AG04450 (cell line): ENCODE measurements around the gene NOS3. TPM values are rescaled to one million over a fixed set of nuclear protein-coding genes. Genes with fewer than 3 reads are reported as not detected.

Experiments
- CTCF ChIA-PET: fragments of 300-600, 350-600 bp; formaldehyde crosslinking; extraction: SDS; loops from one replicate; lab custom pipeline; 2022; ENCODE audit warnings: antibody characterized with exemption, inconsistent platforms; lab: Charles Lee
- POLR2A ChIA-PET: fragments of 350-600 bp; formaldehyde crosslinking; extraction: SDS; loops from one replicate; lab custom pipeline; 2021; ENCODE audit warnings: antibody characterized with exemption, inconsistent platforms; lab: Yijun Ruan, JAX
- DNase-seq: peaks from one replicate; pipeline ENCODE4 v3.0.0-alpha.2; 2011; ENCODE audit warnings: low read depth, low spot score
- H3K27ac ChIP-seq: one replicate; pipeline ENCODE4 v1.5.1; 2012; ENCODE audit warnings: low read depth, low read length, control low read depth
- H3K27me3 ChIP-seq: one replicate; pipeline ENCODE4 v1.6.0; 2012; ENCODE audit warnings: low read length; ENCODE audit not compliant: control insufficient read depth, insufficient read depth
- H3K4me3 ChIP-seq: 2 replicates; pipeline ENCODE4 v1.5.1; 2011; ENCODE audit warnings: mild to moderate bottlenecking, low read depth, low read length, control low read depth
- H3K9me3 ChIP-seq: 2 replicates; pipeline ENCODE4 v1.5.1; 2012; ENCODE audit warnings: low read length; ENCODE audit not compliant: control insufficient read depth, insufficient read depth
- polyA plus RNA-seq: library from polyadenylated mRNA; depleted of rRNA; stranded (reverse); fragments of >200 nt; gene quantifications from 2 replicates; pipeline ENCODE4 v1.2.3, GENCODE V29; 2011
- TF ChIP-seq, protein P1 (sequence below): IDR thresholded peaks from 2 replicates; pipeline ENCODE4 v1.5.1; 2011; ENCODE audit warnings: low read depth, low read length, control low read depth, inconsistent platforms

Gene NOS3
- polyA plus RNA-seq, 1 experiment: 0.60 TPM

- DNase-seq: no peak
- peaks cover 56% of the 10 kb centered on the region for H3K27me3 ChIP-seq
- no peak overlapping the region for H3K4me3 ChIP-seq
- ChIA-PET CTCF (interaction anchor here (1.0 to 2.5 kb wide), 5 partner anchors 9 to 131 kb away, joined by 3 to 8 read pairs (median 5); no protein-coding TSS in a partner anchor), POLR2A (interaction anchor here (1.2 kb wide), 1 partner anchor 10 kb away, joined by 4 read pairs; no protein-coding TSS in a partner anchor)
- H3K27ac ChIP-seq: no peak overlapping the region
- TF ChIP-seq, protein P1, sequence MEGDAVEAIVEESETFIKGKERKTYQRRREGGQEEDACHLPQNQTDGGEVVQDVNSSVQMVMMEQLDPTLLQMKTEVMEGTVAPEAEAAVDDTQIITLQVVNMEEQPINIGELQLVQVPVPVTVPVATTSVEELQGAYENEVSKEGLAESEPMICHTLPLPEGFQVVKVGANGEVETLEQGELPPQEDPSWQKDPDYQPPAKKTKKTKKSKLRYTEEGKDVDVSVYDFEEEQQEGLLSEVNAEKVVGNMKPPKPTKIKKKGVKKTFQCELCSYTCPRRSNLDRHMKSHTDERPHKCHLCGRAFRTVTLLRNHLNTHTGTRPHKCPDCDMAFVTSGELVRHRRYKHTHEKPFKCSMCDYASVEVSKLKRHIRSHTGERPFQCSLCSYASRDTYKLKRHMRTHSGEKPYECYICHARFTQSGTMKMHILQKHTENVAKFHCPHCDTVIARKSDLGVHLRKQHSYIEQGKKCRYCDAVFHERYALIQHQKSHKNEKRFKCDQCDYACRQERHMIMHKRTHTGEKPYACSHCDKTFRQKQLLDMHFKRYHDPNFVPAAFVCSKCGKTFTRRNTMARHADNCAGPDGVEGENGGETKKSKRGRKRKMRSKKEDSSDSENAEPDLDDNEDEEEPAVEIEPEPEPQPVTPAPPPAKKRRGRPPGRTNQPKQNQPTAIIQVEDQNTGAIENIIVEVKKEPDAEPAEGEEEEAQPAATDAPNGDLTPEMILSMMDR: no peak
- H3K9me3 ChIP-seq: no peaks in the 10 kb centered on the region
Measured at GRCh38 chr7:150979713-150980390, 11.0 kb upstream of the NOS3 start.

GRCh38 chr7:150980663-150981062 is 10.2 kb upstream of the NOS3 start:
- CTCF ChIA-PET: interaction anchor here (0.6 to 2.5 kb wide), 7 partner anchors 8 to 197 kb away, joined by 3 to 10 read pairs (median 5); partner anchors contain the start of gene NOS3
- POLR2A ChIA-PET: interaction anchor here (0.6 kb wide), 1 partner anchor 302 kb away, joined by 4 read pairs; no protein-coding TSS in a partner anchor
- Histone ChIP-seq H3K4me3 (no peak overlapping the region), H3K27ac (no peak overlapping the region), H3K9me3 (no peaks in the 10 kb centered on the region), H3K27me3 (peaks cover 50% of the 10 kb centered on the region)
- TF ChIP-seq, protein P1: no peak
- DNase-seq: no peak

GRCh38 chr7:150981644-150982043 is 9.2 kb upstream of the NOS3 start:
- H3K9me3 ChIP-seq: no peaks in the 10 kb centered on the region
- H3K27me3 ChIP-seq: peaks cover 43% of the 10 kb centered on the region
- no peak overlapping the region for H3K4me3 ChIP-seq
- CTCF ChIA-PET: no interaction called here
- POLR2A ChIA-PET: no interaction called here
- no peak for DNase-seq
- no peak overlapping the region for H3K27ac ChIP-seq
- TF ChIP-seq, protein P1: no peak

DNA sequence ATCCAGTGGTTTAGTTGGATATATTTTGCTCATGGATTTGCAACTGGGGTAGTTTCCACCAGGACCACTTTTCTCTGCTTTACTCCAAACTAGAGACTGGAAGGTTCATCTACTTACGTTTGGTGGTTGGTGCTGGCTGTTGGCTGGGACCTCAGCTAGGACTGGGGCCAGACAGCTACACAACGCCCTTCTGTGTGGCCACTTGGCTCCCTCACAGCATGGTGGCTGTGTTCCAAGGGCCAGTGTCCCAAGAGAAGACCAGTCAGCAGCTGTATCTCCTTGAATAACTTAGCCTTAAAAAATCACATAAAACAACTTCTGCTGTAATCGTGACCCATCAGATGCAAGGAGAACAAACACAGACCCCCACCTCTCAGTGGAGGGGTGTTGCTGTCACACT is 8.5 kb upstream of the NOS3 start:
- H3K9me3 ChIP-seq: no peaks in the 10 kb centered on the region
- TF ChIP-seq, protein P1: no peak

GRCh38 chr7:150983893-150984368 is 6.9 kb upstream of the NOS3 start:
- ChIA-PET POLR2A (no interaction called here), CTCF (interaction anchor here (0.6 to 4.4 kb wide), 12 partner anchors 8 to 564 kb away, joined by 3 to 78 read pairs (median 6); no protein-coding TSS in a partner anchor)
- DNase-seq: no peak
- Histone ChIP-seq H3K27me3 (peaks cover 39% of the 10 kb centered on the region), H3K9me3 (no peaks in the 10 kb centered on the region), H3K4me3 (no peak overlapping the region), H3K27ac (no peak overlapping the region)
- TF ChIP-seq, protein P1: no peak

More for the DNA sequence above, 8.5 kb upstream of the NOS3 start:
- POLR2A ChIA-PET: no interaction called here
- CTCF ChIA-PET: no interaction called here
- DNase-seq: no peak
- Histone ChIP-seq H3K27me3 (peaks cover 39% of the 10 kb centered on the region), H3K4me3 (no peak overlapping the region), H3K27ac (no peak overlapping the region)
